HCT116 (cell line): ENCODE data around the gene DEXI.

Experiments used
- CBX3 ChIP-seq: IDR thresholded peaks from 2 replicates; pipeline ENCODE4 v1.6.1; 2012; ENCODE audit warnings: low read depth
- CEBPB ChIP-seq: IDR thresholded peaks from 2 replicates; pipeline ENCODE4 v1.6.1; 2012; ENCODE audit warnings: low read depth
- CTCF ChIP-seq, 3 experiments: fragments of 200-600 bp in 1 of 3; sonication (generic) in 1 of 3; IDR thresholded peaks in 2 of 3; conservative IDR thresholded peaks in 1 of 3; 2 replicates each; pipeline ENCODE4 v1.5.1; 2012 to 2017; ENCODE audit warnings: low read depth in 2 of 3, low read length in 2 of 3, antibody characterized with exemption in 1 of 3, borderline replicate concordance in 1 of 3, control low read depth in 1 of 3, mild to moderate bottlenecking in 1 of 3, mixed read lengths in 1 of 3, mixed run types in 1 of 3, moderate library complexity in 1 of 3; ENCODE audit not compliant: insufficient read depth in 1 of 3
- EZH2phosphoT487 ChIP-seq: fragments of 200-600 bp; IDR thresholded peaks from 2 replicates; pipeline ENCODE4 v1.6.1; 2018; ENCODE audit warnings: antibody characterized with exemption, borderline replicate concordance
- POLR2A ChIP-seq: IDR thresholded peaks from 2 replicates; pipeline ENCODE4 v1.7.0; 2011; ENCODE audit warnings: borderline replicate concordance; ENCODE audit not compliant: insufficient read depth, insufficient read length; ENCODE audit errors: extremely low read depth
- POLR2AphosphoS5 ChIP-seq: IDR thresholded peaks from 2 replicates; pipeline ENCODE4 v1.6.1; 2011; ENCODE audit warnings: mild to moderate bottlenecking, low read depth, low read length, moderate library complexity
- REST ChIP-seq: IDR thresholded peaks from 2 replicates; pipeline ENCODE4 v1.6.1; 2012; ENCODE audit warnings: low read depth
- SIN3A ChIP-seq: IDR thresholded peaks from 2 replicates; pipeline ENCODE4 v1.6.1; 2012; ENCODE audit warnings: low read depth
- YY1 ChIP-seq: IDR thresholded peaks from 2 replicates; pipeline ENCODE4 v1.6.1; 2011; ENCODE audit warnings: low read length, low read depth, moderate library complexity, mild to moderate bottlenecking; ENCODE audit not compliant: insufficient replicate concordance; ENCODE audit errors: extremely low read depth
- TF ChIP-seq, protein P1 (sequence below): IDR thresholded peaks from 2 replicates; pipeline ENCODE4 v1.6.1; 2012
- TF ChIP-seq, protein P2 (sequence below): IDR thresholded peaks from 2 replicates; pipeline ENCODE4 v1.6.1; 2011; ENCODE audit warnings: mild to moderate bottlenecking, low read length, moderate library complexity; ENCODE audit not compliant: insufficient replicate concordance; ENCODE audit errors: extremely low read depth

GRCh38 chr16:10984509-10984908, 42.2 kb upstream of the DEXI start:
- TF ChIP-seq REST, result no peak
- no peak for TF ChIP-seq CTCF (IDR thresholded peaks at IDR 0.05 in 2 of 3, conservative IDR thresholded peaks at IDR 0.05 in 1 of 3; ENCODE audit: borderline replicate concordance in 1 of 3, insufficient read depth in 1 of 3, low read depth in 2 of 3, low read length in 2 of 3)
- TF ChIP-seq POLR2AphosphoS5, result no peak
- no peak for TF ChIP-seq POLR2A
- TF ChIP-seq, protein P1, sequence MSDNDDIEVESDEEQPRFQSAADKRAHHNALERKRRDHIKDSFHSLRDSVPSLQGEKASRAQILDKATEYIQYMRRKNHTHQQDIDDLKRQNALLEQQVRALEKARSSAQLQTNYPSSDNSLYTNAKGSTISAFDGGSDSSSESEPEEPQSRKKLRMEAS, result no peak
- TF ChIP-seq YY1, result no peak
- no peak for TF ChIP-seq CEBPB
- TF ChIP-seq, protein P2, sequence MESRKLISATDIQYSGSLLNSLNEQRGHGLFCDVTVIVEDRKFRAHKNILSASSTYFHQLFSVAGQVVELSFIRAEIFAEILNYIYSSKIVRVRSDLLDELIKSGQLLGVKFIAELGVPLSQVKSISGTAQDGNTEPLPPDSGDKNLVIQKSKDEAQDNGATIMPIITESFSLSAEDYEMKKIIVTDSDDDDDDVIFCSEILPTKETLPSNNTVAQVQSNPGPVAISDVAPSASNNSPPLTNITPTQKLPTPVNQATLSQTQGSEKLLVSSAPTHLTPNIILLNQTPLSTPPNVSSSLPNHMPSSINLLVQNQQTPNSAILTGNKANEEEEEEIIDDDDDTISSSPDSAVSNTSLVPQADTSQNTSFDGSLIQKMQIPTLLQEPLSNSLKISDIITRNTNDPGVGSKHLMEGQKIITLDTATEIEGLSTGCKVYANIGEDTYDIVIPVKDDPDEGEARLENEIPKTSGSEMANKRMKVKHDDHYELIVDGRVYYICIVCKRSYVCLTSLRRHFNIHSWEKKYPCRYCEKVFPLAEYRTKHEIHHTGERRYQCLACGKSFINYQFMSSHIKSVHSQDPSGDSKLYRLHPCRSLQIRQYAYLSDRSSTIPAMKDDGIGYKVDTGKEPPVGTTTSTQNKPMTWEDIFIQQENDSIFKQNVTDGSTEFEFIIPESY, result no peak
- no peak for TF ChIP-seq EZH2phosphoT487
- no peak for TF ChIP-seq CBX3
- TF ChIP-seq SIN3A, result no peak
